ENCODE data around the gene SIGLEC1. TPM values are rescaled to one million over a fixed set of nuclear protein-coding genes. Genes with fewer than 3 reads are reported as not detected.
A peak's percentile ranks its signal among the peaks of the same experiment; 100 is the strongest.

SIGLEC1 gene
- total RNA-seq, 1 experiment from 2014 or later = not detected

GRCh38 chr20:3720068-3720467 lies 7.7 kb upstream of the SIGLEC1 start:
- no peaks in the 10 kb centered on the region for H3K9me2 ChIP-seq (ENCODE audit: insufficient read depth)
- H3K27me3 ChIP-seq (ENCODE audit: insufficient read depth, low read depth) = peaks cover 6% of the 10 kb centered on the region; the same call in 1 of the 2 replicates
- H3K36me3 ChIP-seq (ENCODE audit: low read depth) = no peaks in the 10 kb centered on the region
- no peaks in the 10 kb centered on the region for H4K20me1 ChIP-seq (ENCODE audit: insufficient read depth)
- CTCF ChIA-PET = interaction anchor here (0.5 kb wide), 1 partner anchor 357 kb away, joined by 5 read pairs; no protein-coding TSS in a partner anchor
- no peak for DNase-seq
- H3K27ac ChIP-seq = no peak overlapping the region
- no peak for TF ChIP-seq EZH2 (IDR thresholded peaks at IDR 0.05; ENCODE audit: low read depth)
- TF ChIP-seq CTCF (conservative IDR thresholded peaks at IDR 0.05) = no peak
- H2AFZ ChIP-seq = no peak overlapping the region
- no peaks in the 10 kb centered on the region for H3K9me3 ChIP-seq (ENCODE audit: insufficient read depth, low read depth)
- POLR2A ChIA-PET (ENCODE audit: unreplicated experiment) = no interaction called here
- H3K4me3 ChIP-seq = no peak overlapping the region
- intact Hi-C loops (cut with micrococcal nuclease; ENCODE audit: unreplicated experiment) = no loop called here
- no TSS peak for BruUV-seq (replicated peaks)
- no peak overlapping the region for H3K4me2 ChIP-seq
- H3F3A ChIP-seq (ENCODE audit: insufficient read depth, low read depth) = no peaks in the 10 kb centered on the region
- no peaks in the 10 kb centered on the region for H3K4me1 ChIP-seq (replicated peaks; ENCODE audit: insufficient read depth)
- H3K79me2 ChIP-seq (ENCODE audit: low read depth) = no peaks in the 10 kb centered on the region

- Histone ChIP-seq H3K79me2 (ENCODE audit: low read depth) (no peaks in the 10 kb centered on the region), H3K9me3 (ENCODE audit: insufficient read depth, low read depth) (no peaks in the 10 kb centered on the region), H3K27me3 (ENCODE audit: insufficient read depth, low read depth) (peaks cover 6% of the 10 kb centered on the region; the same call in 1 of the 2 replicates), H3K9me2 (ENCODE audit: insufficient read depth) (no peaks in the 10 kb centered on the region), H3K4me3 (no peak overlapping the region), H2AFZ (no peak overlapping the region), H3F3A (ENCODE audit: insufficient read depth, low read depth) (no peaks in the 10 kb centered on the region), H3K27ac (no peak overlapping the region), H3K4me1 (replicated peaks; ENCODE audit: insufficient read depth) (no peaks in the 10 kb centered on the region), H4K20me1 (ENCODE audit: insufficient read depth) (no peaks in the 10 kb centered on the region), H3K36me3 (ENCODE audit: low read depth) (no peaks in the 10 kb centered on the region), H3K4me2 (no peak overlapping the region)
- ChIA-PET CTCF (interaction anchor here (0.5 to 0.7 kb wide), 4 partner anchors 9 to 135 kb away, joined by 3 to 10 read pairs (median 8); no protein-coding TSS in a partner anchor), POLR2A (ENCODE audit: unreplicated experiment) (no interaction called here)
- intact Hi-C loops (cut with micrococcal nuclease; ENCODE audit: unreplicated experiment) = loop anchor here (10.0 kb wide), 1 partner anchor 126 kb away; the partner anchor contains the start of gene MAVS
- no TSS peak for BruUV-seq (replicated peaks)
- TF ChIP-seq EZH2 (IDR thresholded peaks at IDR 0.05; ENCODE audit: low read depth) = no peak
- no peak for TF ChIP-seq CTCF (conservative IDR thresholded peaks at IDR 0.05)
- DNase-seq = no peak
These were observed 6.6 kb upstream of the SIGLEC1 start for GRCh38 chr20:3719046-3719445.

- no peak overlapping the region for H3K4me2 ChIP-seq
- no peaks in the 10 kb centered on the region for H3K36me3 ChIP-seq (ENCODE audit: low read depth)
- H3K9me3 ChIP-seq (ENCODE audit: insufficient read depth, low read depth) = no peaks in the 10 kb centered on the region
- no peak overlapping the region for H2AFZ ChIP-seq
- intact Hi-C loops (cut with micrococcal nuclease; ENCODE audit: unreplicated experiment) = loop anchor here (1.0 to 10.0 kb wide), 3 partner anchors 65 to 298 kb away; partner anchors contain the start of genes MAVS and SPEF1
- H3K4me1 ChIP-seq (replicated peaks; ENCODE audit: insufficient read depth) = no peaks in the 10 kb centered on the region
- H3K27ac ChIP-seq = no peak overlapping the region
- no peak overlapping the region for H3K4me3 ChIP-seq
- peaks cover 6% of the 10 kb centered on the region; the same call in 1 of the 2 replicates for H3K27me3 ChIP-seq (ENCODE audit: insufficient read depth, low read depth)
- ChIA-PET POLR2A (ENCODE audit: unreplicated experiment) (no interaction called here), CTCF (interaction anchor here (0.5 to 0.7 kb wide), 3 partner anchors 86 to 1489 kb away, joined by 3 to 8 read pairs (median 5); no protein-coding TSS in a partner anchor)
- TF ChIP-seq CTCF (conservative IDR thresholded peaks at IDR 0.05) (peak; percentile 76), EZH2 (IDR thresholded peaks at IDR 0.05; ENCODE audit: low read depth) (no peak)
- BruUV-seq (replicated peaks) = no TSS peak
- H3F3A ChIP-seq (ENCODE audit: insufficient read depth, low read depth) = no peaks in the 10 kb centered on the region
- DNase-seq = peak in 1 of 2 experiments; percentile 51
- H3K79me2 ChIP-seq (ENCODE audit: low read depth) = no peaks in the 10 kb centered on the region
- H4K20me1 ChIP-seq (ENCODE audit: insufficient read depth) = no peaks in the 10 kb centered on the region
- no peaks in the 10 kb centered on the region for H3K9me2 ChIP-seq (ENCODE audit: insufficient read depth)
These were observed 3.9 kb upstream of the SIGLEC1 start for GRCh38 chr20:3716195-3716834.

Data from PC-9 (cell line).